ENCODE measurements around the gene TMEM61.
A peak's percentile ranks its signal among the peaks of the same experiment; 100 is the strongest.

The TMEM61 gene

DNA sequence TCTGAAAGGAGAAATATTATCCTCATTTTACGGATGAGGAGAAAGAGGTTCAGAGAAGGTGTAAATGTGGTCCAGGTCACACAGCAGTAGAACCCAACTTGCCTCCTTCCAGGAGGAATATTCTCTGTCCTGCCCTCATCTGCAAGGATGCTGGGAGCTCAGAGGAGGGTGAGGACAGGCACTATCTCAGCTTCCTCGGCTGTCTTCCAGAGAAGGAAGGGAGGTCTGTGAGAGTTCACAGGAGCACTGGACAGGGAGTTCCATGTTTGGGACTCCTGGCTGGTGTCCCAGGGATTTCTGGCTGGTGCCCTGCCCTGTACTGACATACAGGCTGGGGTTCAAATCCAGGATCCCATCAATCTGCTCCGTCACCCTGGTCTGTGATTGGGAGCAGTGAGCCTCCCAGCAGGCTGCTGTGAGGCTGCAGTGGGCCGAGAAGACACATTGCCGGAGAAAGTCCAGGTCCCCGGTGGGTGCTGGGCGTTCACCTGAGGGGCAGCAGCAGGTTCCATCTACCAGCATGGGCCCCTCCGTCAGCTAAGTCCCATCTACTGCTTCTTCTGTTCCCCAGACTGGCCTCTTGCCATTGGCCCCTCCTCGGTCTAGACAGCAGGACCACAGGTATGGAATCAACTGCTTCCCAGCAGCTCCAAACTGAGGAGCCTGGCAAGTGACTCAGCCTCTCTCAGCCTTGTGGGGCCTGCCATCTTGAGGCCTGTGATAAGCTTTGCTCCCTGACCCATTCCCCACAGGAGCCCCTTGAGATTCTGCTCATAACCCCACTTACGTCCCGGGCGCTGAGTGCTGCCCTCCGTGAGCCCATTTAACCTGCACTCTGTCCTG is 9.8 kb downstream of the TMEM61 start:
- Histone ChIP-seq H3K36me3 (ENCODE audit: control insufficient read depth, insufficient read depth, low read length) (no peaks in the 10 kb centered on the region), H3K79me2 (no peaks in the 10 kb centered on the region), H3K4me2 (ENCODE audit: low read length) (no peak overlapping the region), H3K27me3 (ENCODE audit: control insufficient read depth, insufficient read depth, low read length) (no peaks in the 10 kb centered on the region), H2AFZ (no peak overlapping the region), H3K4me3 (ENCODE audit: low read depth, low read length) (no peak overlapping the region), H3K9ac (no peak overlapping the region), H3K4me1 (no peaks in the 10 kb centered on the region), H3K27ac (peak overlapping the region; percentile 33), H3K9me3 (ENCODE audit: control insufficient read depth, low read length) (no peaks in the 10 kb centered on the region)
- TF ChIP-seq, protein P1, sequence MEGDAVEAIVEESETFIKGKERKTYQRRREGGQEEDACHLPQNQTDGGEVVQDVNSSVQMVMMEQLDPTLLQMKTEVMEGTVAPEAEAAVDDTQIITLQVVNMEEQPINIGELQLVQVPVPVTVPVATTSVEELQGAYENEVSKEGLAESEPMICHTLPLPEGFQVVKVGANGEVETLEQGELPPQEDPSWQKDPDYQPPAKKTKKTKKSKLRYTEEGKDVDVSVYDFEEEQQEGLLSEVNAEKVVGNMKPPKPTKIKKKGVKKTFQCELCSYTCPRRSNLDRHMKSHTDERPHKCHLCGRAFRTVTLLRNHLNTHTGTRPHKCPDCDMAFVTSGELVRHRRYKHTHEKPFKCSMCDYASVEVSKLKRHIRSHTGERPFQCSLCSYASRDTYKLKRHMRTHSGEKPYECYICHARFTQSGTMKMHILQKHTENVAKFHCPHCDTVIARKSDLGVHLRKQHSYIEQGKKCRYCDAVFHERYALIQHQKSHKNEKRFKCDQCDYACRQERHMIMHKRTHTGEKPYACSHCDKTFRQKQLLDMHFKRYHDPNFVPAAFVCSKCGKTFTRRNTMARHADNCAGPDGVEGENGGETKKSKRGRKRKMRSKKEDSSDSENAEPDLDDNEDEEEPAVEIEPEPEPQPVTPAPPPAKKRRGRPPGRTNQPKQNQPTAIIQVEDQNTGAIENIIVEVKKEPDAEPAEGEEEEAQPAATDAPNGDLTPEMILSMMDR (IDR thresholded peaks at IDR 0.05) = no peak

DNA sequence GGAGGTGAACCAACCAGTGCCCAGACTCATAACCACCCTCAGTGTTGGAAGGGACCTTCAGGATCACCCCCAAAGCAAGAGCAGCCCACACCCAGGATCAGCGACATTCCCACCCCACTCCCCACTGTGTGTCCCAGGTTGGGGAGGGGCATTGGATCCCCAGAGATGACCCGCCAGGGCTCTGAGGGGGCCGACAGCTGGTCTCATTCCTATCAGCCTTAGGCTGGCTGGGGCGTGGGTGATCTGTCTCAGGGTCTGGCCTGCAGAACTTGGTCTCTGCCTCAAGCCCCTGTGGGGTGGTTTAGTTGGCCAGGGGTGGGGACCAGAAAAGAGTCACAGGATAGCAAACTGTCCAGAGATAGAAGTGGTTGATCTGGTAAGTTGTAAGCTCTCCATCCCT is 10.5 kb downstream of the TMEM61 start:
- Histone ChIP-seq H3K9ac (no peak overlapping the region), H3K36me3 (ENCODE audit: control insufficient read depth, insufficient read depth, low read length) (no peaks in the 10 kb centered on the region), H3K79me2 (no peaks in the 10 kb centered on the region), H3K4me1 (no peaks in the 10 kb centered on the region), H3K27ac (no peak overlapping the region), H3K4me2 (ENCODE audit: low read length) (no peak overlapping the region), H2AFZ (no peak overlapping the region), H3K4me3 (ENCODE audit: low read depth, low read length) (no peak overlapping the region), H3K27me3 (ENCODE audit: control insufficient read depth, insufficient read depth, low read length) (no peaks in the 10 kb centered on the region), H3K9me3 (ENCODE audit: control insufficient read depth, low read length) (no peaks in the 10 kb centered on the region)
- TF ChIP-seq, protein P1 (IDR thresholded peaks at IDR 0.05) = no peak

DNA sequence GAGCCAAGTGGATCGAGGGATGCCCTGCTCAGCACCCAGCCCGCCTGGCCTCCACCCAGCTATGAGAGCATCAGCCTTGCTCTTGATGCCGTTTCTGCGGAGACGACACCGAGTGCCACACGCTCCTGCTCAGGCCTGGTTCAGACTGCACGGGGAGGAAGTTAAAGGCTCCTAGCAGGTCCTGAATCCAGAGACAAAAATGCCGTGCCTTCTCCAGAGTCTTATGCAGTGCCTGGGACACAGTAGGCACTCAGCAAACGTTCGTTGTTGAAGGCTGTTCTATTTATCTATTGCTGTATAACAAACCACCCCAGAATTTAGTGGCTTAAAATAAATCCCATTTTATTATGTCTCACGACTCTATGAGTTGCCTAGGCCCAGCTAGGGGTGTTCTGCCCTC is 11.5 kb downstream of the TMEM61 start:
- H3K27me3 ChIP-seq (ENCODE audit: control insufficient read depth, insufficient read depth, low read length) = no peaks in the 10 kb centered on the region
- H2AFZ ChIP-seq = no peak overlapping the region
- no peak overlapping the region for H3K9ac ChIP-seq
- no peak overlapping the region for H3K27ac ChIP-seq
- no peak overlapping the region for H3K4me3 ChIP-seq (ENCODE audit: low read depth, low read length)
- no peaks in the 10 kb centered on the region for H3K36me3 ChIP-seq (ENCODE audit: control insufficient read depth, insufficient read depth, low read length)
- TF ChIP-seq, protein P1 (IDR thresholded peaks at IDR 0.05) = no peak
- H3K79me2 ChIP-seq = no peaks in the 10 kb centered on the region
- H3K4me2 ChIP-seq (ENCODE audit: low read length) = no peak overlapping the region
- no peaks in the 10 kb centered on the region for H3K9me3 ChIP-seq (ENCODE audit: control insufficient read depth, low read length)
- no peaks in the 10 kb centered on the region for H3K4me1 ChIP-seq

DNA sequence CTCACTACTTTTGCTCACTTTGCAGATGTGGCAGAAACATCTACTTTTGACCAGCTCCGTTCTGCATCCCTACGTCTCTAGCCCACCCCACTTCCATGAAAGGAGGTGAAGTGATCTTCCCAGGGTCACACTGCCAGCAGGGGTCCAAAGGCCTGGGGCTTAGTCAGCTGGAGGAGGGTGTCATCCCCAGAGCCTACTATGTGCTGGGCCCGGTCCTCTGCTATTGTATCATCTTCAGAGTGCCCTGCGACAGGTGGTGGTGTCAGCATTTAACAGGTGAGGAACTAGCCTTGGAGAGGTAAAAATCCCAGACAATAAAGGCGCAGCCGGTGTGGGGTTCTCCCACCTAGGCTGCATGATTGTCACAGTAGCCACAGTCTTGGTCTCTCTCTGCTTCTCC is 12.7 kb downstream of the TMEM61 start:
- H3K27ac ChIP-seq = no peak overlapping the region
- no peaks in the 10 kb centered on the region for H3K79me2 ChIP-seq
- H2AFZ ChIP-seq = no peak overlapping the region
- no peak overlapping the region for H3K4me3 ChIP-seq (ENCODE audit: low read depth, low read length)
- H3K4me2 ChIP-seq (ENCODE audit: low read length) = no peak overlapping the region
- H3K9ac ChIP-seq = no peak overlapping the region
- H3K9me3 ChIP-seq (ENCODE audit: control insufficient read depth, low read length) = no peaks in the 10 kb centered on the region
- H3K4me1 ChIP-seq = no peaks in the 10 kb centered on the region
- no peaks in the 10 kb centered on the region for H3K36me3 ChIP-seq (ENCODE audit: control insufficient read depth, insufficient read depth, low read length)
- no peaks in the 10 kb centered on the region for H3K27me3 ChIP-seq (ENCODE audit: control insufficient read depth, insufficient read depth, low read length)
- TF ChIP-seq, protein P1 (IDR thresholded peaks at IDR 0.05) = no peak
